GM21360 (cell line): Measurements from ENCODE around the gene TOP3A.

Experiments
- ATAC-seq: cut with Tn5 transposase; IDR thresholded peaks from one replicate; pipeline ENCODE4 v1.9.1; 2021; ENCODE audit warnings: mild to moderate bottlenecking, moderate library complexity; ENCODE audit not compliant: unreplicated experiment

The TOP3A gene

GRCh38 chr17:18233803-18234518 lies 80.8 kb downstream of the TOP3A start:
- no peak for ATAC-seq

DNA sequence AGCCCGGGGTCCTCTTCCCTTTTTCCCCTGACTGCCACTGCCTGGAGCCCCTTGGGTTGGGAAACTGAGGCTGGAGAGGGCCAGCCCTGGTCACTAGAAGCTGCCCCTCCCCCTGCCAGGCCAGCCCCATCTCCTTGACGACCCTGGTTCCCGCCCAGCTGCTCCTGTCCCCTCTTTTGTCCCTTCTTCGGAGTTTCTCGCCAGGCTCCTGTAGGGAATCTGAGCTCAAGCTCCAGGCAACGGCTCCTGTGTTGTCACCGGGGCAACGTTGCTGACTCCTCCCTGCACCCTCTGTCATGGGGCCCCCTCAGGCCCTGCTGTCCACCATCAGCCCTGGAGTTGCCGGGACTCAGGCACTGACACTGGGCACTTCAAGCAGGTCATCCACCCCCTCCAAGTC lies 83.6 kb downstream of the TOP3A start:
- no peak for ATAC-seq

DNA sequence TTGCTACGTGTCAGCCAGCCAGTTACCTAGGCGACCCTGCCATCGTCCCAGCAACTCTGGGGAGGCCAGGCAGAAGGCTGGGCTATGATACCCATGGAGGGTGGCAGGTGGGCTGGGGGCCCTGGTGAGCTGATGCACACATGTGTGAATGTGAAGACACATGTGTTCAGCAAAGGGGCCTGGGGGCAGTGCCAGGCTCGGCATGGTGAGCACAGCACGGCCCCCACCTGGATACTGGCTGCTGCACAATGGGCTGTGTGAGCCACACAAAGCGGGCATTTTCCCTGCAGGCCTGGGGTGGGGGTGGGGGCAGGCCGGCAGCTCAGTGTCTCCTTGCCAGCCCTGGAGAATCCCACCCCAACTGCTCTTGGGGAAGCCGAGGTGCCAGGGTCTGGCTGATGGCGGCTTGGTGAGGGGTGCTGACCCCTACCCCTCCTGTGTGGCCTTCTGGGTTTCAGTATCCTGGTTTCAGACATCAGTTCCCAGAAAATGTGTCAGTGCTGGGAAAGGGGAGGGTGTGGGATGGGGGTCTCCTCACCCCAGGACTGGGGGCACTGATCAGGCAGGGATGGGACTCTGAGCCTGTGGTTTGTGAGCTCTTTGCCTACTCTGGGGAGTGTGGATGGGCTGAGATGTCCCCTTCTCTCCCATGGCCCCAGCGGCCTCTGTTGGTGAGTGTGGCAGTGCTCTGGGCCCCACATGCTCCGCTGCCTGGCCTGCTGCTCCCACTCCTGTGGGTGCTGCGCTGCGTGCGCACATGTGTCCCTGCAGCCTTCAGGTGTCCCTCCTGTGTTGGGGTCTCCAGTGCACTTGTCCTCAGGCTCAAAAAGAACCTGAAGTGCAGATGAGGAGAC lies 84.3 kb downstream of the TOP3A start:
- ATAC-seq, result no peak

GRCh38 chr17:18229771-18230170 lies 85.0 kb downstream of the TOP3A start:
- no peak for ATAC-seq

DNA sequence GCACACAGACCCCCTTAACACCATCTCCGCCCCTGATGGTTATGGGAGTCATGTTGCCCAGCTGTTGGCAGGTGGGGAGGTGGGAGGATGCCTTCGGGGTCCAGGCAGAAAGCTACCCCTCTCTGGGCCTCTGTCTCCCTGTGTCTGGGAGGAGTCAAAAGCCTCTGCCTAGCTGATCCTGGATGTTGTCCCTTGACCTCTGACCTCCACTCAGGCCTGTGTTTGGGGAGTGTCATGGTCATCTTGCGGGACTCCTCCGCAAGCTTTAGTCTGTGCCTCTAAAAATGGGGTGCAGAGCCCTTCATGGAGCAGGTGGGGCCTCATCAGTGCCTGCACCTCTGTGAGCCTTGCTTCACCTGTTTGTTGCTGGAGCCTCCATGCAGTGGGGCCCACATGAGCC lies 85.5 kb downstream of the TOP3A start:
- ATAC-seq, result no peak

DNA sequence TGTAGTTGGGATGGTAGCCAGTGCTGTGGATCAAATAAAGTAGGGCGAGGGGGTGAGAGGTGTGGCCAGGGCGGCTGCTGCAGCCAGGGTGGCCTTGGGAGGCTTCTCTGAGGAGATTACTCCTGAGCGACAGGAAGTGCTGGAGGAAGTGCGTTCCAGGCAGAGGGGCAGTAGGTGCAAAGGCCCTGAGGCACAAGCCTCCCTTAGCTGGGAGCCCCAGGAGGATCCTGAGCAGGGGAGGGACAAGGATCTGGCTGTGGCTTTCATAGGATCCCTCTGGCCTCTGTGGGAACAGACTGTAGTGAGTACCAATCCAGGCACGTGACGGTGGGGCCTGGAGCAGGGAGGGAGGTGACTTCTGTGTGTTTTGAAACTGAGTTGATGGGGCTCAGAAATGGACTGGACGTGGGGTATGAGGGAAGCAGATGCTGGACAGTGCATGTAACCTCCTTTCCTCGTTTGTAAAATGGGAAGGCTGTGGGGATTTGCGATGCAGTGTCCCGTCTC lies 86.6 kb downstream of the TOP3A start:
- ATAC-seq, result no peak

DNA sequence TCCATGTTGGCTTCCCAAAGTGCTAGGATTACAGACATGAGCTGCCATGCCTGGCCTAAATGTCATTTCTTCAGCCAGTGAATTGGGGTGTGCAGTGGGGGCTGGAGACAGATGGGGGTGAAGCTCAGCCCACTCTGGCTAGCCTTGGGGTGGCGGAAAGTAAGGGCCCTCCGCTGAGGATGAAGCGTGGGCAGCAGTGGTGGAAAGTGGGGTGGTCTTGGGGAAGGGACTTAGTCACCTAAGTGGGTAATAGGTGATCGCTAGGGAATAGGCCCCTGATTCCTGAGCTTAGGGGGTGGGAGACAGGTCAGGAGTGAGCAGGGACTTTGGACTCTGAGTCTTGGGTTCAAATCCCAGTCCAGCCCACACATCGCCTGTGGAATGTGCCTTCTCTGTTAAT lies 87.2 kb downstream of the TOP3A start:
- no peak for ATAC-seq

- no peak for ATAC-seq
These were observed 88.4 kb downstream of the TOP3A start for GRCh38 chr17:18226284-18226945.

GRCh38 chr17:18225642-18226283 lies 89.0 kb downstream of the TOP3A start:
- peak; percentile 28 for ATAC-seq

DNA sequence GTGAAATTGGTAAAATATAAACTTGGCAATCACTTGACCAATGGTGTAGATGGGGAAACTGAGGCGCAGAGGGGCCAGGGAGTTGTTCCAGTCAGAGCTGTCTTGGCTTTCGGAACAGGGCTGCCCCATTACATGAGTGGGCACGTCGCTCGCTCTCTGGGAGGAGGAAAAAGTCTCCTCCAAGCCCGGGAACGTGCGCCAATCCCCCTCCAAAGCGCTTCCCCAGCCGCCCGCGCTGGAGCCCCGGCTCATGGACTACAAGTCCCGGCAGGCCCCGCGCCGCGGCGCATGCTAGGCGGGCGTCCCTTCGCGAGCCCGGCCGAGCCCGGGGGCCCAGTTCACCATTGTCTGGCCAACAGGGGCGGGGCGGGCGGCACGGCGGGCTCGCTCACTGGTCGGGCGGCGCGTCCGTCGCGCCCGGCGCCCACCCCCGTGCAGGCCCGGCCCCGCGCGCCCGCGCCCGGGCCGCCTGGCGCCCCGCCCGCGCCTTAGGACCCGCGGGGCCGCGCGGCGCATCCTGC lies 89.6 kb downstream of the TOP3A start, which contains the start of gene LLGL1:
Gene LLGL1, plus strand, starts transcription at position 515 of the 521 bp plus-strand sequence. CDS start 48 bp downstream, outside the sequence.
- ATAC-seq, result peak; percentile 92

DNA sequence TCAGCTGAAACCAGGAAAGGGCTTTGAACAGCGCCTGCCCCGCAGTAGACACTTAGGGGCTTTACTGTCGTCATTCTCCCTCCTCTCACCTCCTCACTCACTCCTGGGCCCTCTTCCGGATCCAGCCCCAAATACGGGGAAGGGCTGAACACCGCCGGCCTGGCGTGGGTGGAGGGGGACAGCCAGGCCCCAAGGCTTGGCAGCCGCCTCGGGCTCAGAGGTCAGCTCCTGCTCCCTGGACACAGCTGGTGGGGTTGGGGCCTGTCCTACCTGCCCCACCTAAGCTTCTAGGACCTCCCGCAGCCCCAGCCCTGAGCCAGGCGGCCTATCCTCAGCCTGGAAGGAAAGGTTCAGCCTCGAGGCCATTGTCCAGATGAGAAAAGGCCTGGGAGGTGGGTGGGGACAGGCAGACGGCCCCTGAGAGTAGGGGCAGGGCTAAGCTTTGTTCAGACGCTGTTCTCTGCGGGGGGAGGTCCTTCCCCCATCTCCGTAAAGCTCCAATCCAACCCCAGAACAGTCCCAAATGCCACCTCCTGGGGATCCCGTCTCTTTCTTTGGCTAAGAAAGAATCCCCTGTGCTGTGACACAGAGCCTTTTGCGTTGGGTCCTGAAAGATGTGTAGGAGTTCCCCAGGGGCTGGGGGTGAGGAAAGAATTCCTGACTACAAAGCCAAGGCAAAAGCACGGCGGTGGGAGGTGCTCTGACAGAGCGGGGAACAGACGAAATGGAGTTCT lies 90.2 kb downstream of the TOP3A start:
- ATAC-seq, result no peak

- ATAC-seq, result no peak
These were observed 90.8 kb downstream of the TOP3A start for GRCh38 chr17:18224053-18224386.
